H1 (cell line): Measurements from ENCODE around the gene PRSS3. TPM values are rescaled to one million over a fixed set of nuclear protein-coding genes. Genes with fewer than 3 reads are reported as not detected.
"Not testable (repeated sequence)": the region's sequence is repeated elsewhere in the genome, so short reads cannot be mapped to it uniquely, and the experiment has no call there.

ENCODE experiments used
- CTCF ChIA-PET: fragments of 300-600 bp; sonication (Branson Sonifier 250); formaldehyde crosslinking; loops from one replicate; lab custom pipeline; 2021; ENCODE audit not compliant: partially characterized antibody; lab: Charles Lee
- POLR2A ChIA-PET: fragments of 300-600 bp; sonication (Branson Sonifier 250); formaldehyde crosslinking; loops from one replicate; lab custom pipeline; 2021; ENCODE audit warnings: inconsistent platforms; ENCODE audit not compliant: partially characterized antibody; lab: Charles Lee
- DNase-seq, 2 experiments: peaks; one replicate each; pipeline versions ENCODE4 v3.0.0 to v3.0.0-alpha.2; 2010 to 2022; ENCODE audit warnings: low spot score in 2 of 2, low read depth in 1 of 2, mixed read lengths in 1 of 2
- FAIRE-seq: peaks from 2 replicates; lab custom pipeline; 2011; peaks lifted over from hg19 to GRCh38; lab: Jason Lieb, UNC
- H2AFZ ChIP-seq: 2 replicates; pipeline ENCODE4 v1.8.1; 2012; ENCODE audit warnings: low read length, inconsistent platforms
- H2AK5ac ChIP-seq: 2 replicates; pipeline ENCODE4 v1.6.1; 2013; ENCODE audit warnings: low read depth, low read length
- H2BK120ac ChIP-seq: replicated peaks from 2 replicates; pipeline ENCODE3; 2013; ENCODE audit warnings: low read depth, low read length, inconsistent platforms
- H2BK12ac ChIP-seq: 2 replicates; pipeline ENCODE4 v1.6.1; 2013; ENCODE audit warnings: low read depth, low read length
- H2BK15ac ChIP-seq: 2 replicates; pipeline ENCODE4 v1.6.1; 2013; ENCODE audit warnings: low read length
- H2BK20ac ChIP-seq: 2 replicates; pipeline ENCODE4 v1.6.1; 2013; ENCODE audit warnings: low read length
- H2BK5ac ChIP-seq: 2 replicates; pipeline ENCODE4 v1.6.1; 2013; ENCODE audit warnings: low read depth, low read length
- H3K14ac ChIP-seq: 2 replicates; pipeline ENCODE4 v1.6.1; 2013; ENCODE audit warnings: inconsistent platforms; ENCODE audit not compliant: insufficient read length
- H3K18ac ChIP-seq: 2 replicates; pipeline ENCODE4 v1.6.1; 2013; ENCODE audit warnings: low read length; ENCODE audit errors: extremely low read depth
- H3K23ac ChIP-seq: 2 replicates; pipeline ENCODE4 v1.6.1; 2013; ENCODE audit warnings: inconsistent platforms; ENCODE audit not compliant: insufficient read length
- H3K23me2 ChIP-seq: 2 replicates; pipeline ENCODE4 v1.6.1; 2013; ENCODE audit warnings: low read depth, low read length
- H3K27ac ChIP-seq: 2 replicates; pipeline ENCODE4 v1.6.1; 2011; ENCODE audit warnings: low read depth, low read length, inconsistent platforms
- H3K27me3 ChIP-seq, 4 experiments: replicated peaks in 1 of 4; 1 replicate in 1 of 4; 2 replicates in 3 of 4; pipeline versions ENCODE4 v1.6.1 to v1.8.1; 2011 to 2013; ENCODE audit warnings: low read length in 3 of 4, mild to moderate bottlenecking in 3 of 4, inconsistent platforms in 2 of 4, mixed read lengths in 2 of 4, moderate library complexity in 1 of 4; ENCODE audit not compliant: control insufficient read depth in 3 of 4, insufficient read depth in 3 of 4; ENCODE audit errors: extremely low read depth in 1 of 4
- H3K36me3 ChIP-seq, 4 experiments: 2 replicates each; pipeline versions ENCODE4 v1.6.1 to v1.8.1; 2011 to 2013; ENCODE audit warnings: mild to moderate bottlenecking in 4 of 4, low read length in 3 of 4, moderate library complexity in 2 of 4, control low read depth in 1 of 4, inconsistent platforms in 1 of 4; ENCODE audit not compliant: insufficient read depth in 4 of 4, control insufficient read depth in 2 of 4
- H3K4ac ChIP-seq: replicated peaks from 2 replicates; pipeline ENCODE3; 2013; ENCODE audit warnings: low read length, low read depth, mixed read lengths, inconsistent platforms; ENCODE audit not compliant: insufficient read length
- H3K4me1 ChIP-seq, 4 experiments: replicated peaks in 1 of 4; 1 replicate in 1 of 4; 2 replicates in 3 of 4; pipeline versions ENCODE4 v1.6.1 to v1.8.1; 2011 to 2013; ENCODE audit warnings: low read length in 3 of 4, inconsistent platforms in 2 of 4, mixed read lengths in 1 of 4; ENCODE audit not compliant: insufficient read depth in 4 of 4, control insufficient read depth in 3 of 4
- H3K4me2 ChIP-seq, 2 experiments: 2 replicates each; pipeline versions ENCODE4 v1.6.1 to v1.8.1; 2011 to 2013; ENCODE audit warnings: low read depth in 2 of 2, low read length in 2 of 2, control low read depth in 1 of 2, inconsistent platforms in 1 of 2, mild to moderate bottlenecking in 1 of 2; ENCODE audit not compliant: insufficient read depth in 1 of 2
- H3K4me3 ChIP-seq, 4 experiments: fragments of 200-600, 300-600 bp in 1 of 4; sonication (generic), shearing (Covaris generic), sonication (Bioruptor Twin) in 1 of 4; 2 replicates each; pipeline versions ENCODE4 v1.5.1 to v1.8.1; 2011 to 2016; ENCODE audit warnings: low read length in 4 of 4, low read depth in 3 of 4, control low read depth in 2 of 4, inconsistent platforms in 2 of 4, mild to moderate bottlenecking in 2 of 4, mixed read lengths in 1 of 4, moderate library complexity in 1 of 4; ENCODE audit not compliant: insufficient read depth in 2 of 4; ENCODE audit errors: extremely low read depth in 1 of 4
- H3K56ac ChIP-seq: replicated peaks from 2 replicates; pipeline ENCODE3; 2013; ENCODE audit warnings: low read depth, mild to moderate bottlenecking, mixed read lengths, low read length, inconsistent platforms; ENCODE audit not compliant: insufficient read length
- H3K79me1 ChIP-seq: 2 replicates; pipeline ENCODE4 v1.6.1; 2013; ENCODE audit warnings: low read depth, low read length, control low read depth
- H3K79me2 ChIP-seq, 2 experiments: 2 replicates each; pipeline versions ENCODE4 v1.6.1 to v1.8.1; 2012 to 2013; ENCODE audit warnings: low read length in 2 of 2, mild to moderate bottlenecking in 2 of 2, inconsistent platforms in 1 of 2; ENCODE audit not compliant: insufficient read depth in 2 of 2, control insufficient read depth in 1 of 2
- H3K9ac ChIP-seq, 4 experiments: replicated peaks in 1 of 4; 1 replicate in 1 of 4; 2 replicates in 3 of 4; pipeline versions ENCODE4 v1.6.1 to v1.8.1; 2011 to 2013; ENCODE audit warnings: low read depth in 3 of 4, low read length in 3 of 4, control low read depth in 2 of 4, mild to moderate bottlenecking in 2 of 4, moderate library complexity in 2 of 4, inconsistent platforms in 1 of 4; ENCODE audit errors: extremely low read depth in 1 of 4
- H3K9me3 ChIP-seq, 2 experiments: 2 replicates each; pipeline versions ENCODE4 v1.6.1 to v1.8.1; 2012 to 2013; ENCODE audit warnings: mild to moderate bottlenecking in 2 of 2, moderate library complexity in 2 of 2, control low read depth in 1 of 2, inconsistent platforms in 1 of 2, low read depth in 1 of 2, low read length in 1 of 2, mixed read lengths in 1 of 2; ENCODE audit not compliant: insufficient read depth in 2 of 2
- H4K20me1 ChIP-seq, 2 experiments: replicated peaks in 1 of 2; 2 replicates each; pipeline versions ENCODE3 to v1.8.1; 2011 to 2013; ENCODE audit warnings: inconsistent platforms in 2 of 2, low read length in 2 of 2, mild to moderate bottlenecking in 1 of 2; ENCODE audit not compliant: insufficient read depth in 2 of 2, control insufficient read depth in 1 of 2
- H4K5ac ChIP-seq: 2 replicates; pipeline ENCODE4 v1.6.1; 2013; ENCODE audit warnings: low read length, low read depth, mixed read lengths, inconsistent platforms; ENCODE audit not compliant: insufficient read length
- H4K8ac ChIP-seq: 2 replicates; pipeline ENCODE4 v1.8.0; 2013; ENCODE audit warnings: mild to moderate bottlenecking, moderate library complexity, low read length, inconsistent platforms; ENCODE audit not compliant: insufficient read depth; ENCODE audit errors: extremely low read depth
- H4K91ac ChIP-seq: replicated peaks from 2 replicates; pipeline ENCODE3; 2013; ENCODE audit warnings: low read length, mixed read lengths, inconsistent platforms; ENCODE audit not compliant: insufficient read length
- SRF ChIP-seq: IDR thresholded peaks from 2 replicates; pipeline ENCODE4 v1.6.1; 2011; ENCODE audit warnings: mild to moderate bottlenecking, low read depth, low read length, moderate library complexity
- WGBS, 2 experiments: shearing (Covaris generic) in 1 of 2; methylation state at CpG; one replicate each; pipeline versions ENCODE4 v1.1.6 to v1.1.7; 2013 to 2015; ENCODE audit warnings: low lambda C conversion rate in 2 of 2, mixed read lengths in 2 of 2, inconsistent platforms in 1 of 2, low coverage in 1 of 2, missing lambda C conversion rate in 1 of 2; ENCODE audit not compliant: insufficient replicate concordance in 2 of 2, insufficient coverage in 1 of 2, insufficient read length in 1 of 2; ENCODE audit errors: extremely low coverage in 1 of 2, missing lambda C conversion rate in 1 of 2; 5-methylcytosine and 5-hydroxymethylcytosine counted together
- polyA plus RNA-seq, 7 experiments: library from polyadenylated mRNA; depleted of rRNA in 3 of 7; stranded (reverse) in 5 of 7; unstranded in 2 of 7; fragments of >200 nt in 5 of 7; fragments of 200-250 nt in 2 of 7; gene quantifications; 1 replicate in 5 of 7; 2 replicates in 1 of 7; 4 replicates in 1 of 7; pipeline versions ENCODE4 v1.2.1 to v1.2.3, GENCODE V29; 2011 to 2013; ENCODE audit warnings: missing spikeins in 2 of 7, mixed read lengths in 2 of 7
- total RNA-seq: library from RNA; stranded (reverse); fragmentation: NEBNext Ultra II Directional; extraction: Animal tissue kit (Norgen Biotek cat#: 25700); gene quantifications from 2 replicates; pipeline ENCODE4 v1.2.1, GENCODE V29; 2021
- TF ChIP-seq, protein P1 (sequence below): IDR thresholded peaks from 2 replicates; pipeline ENCODE4 v1.6.1; 2011; ENCODE audit warnings: low read length, improper control_type of control experiment

Gene PRSS3
- total and polyA plus RNA-seq, 2 of the 8 experiments (the other 6 are each of a cell fraction or from before 2014, with no cell fraction given), result 0.12 TPM; not detected in 1

DNA sequence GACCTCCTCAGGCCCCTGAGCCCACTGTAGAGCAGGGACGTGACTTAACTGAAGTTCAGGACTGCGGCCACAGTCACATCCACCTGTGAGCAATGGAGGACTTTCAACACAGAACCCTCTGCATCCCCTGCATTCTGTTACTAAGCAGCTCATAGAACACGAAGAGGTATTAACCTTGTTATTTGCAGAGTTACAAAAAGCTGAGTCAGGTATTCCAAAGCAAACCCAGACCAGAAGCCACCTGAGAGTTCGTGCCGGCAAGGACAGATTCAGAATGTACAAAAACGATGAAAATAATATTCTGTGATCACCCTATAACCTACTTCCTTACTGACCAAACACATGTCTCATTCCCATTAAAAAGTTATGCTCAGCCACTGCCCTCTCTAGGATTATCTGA is 33.0 kb upstream of the PRSS3 start (continued):
- TF ChIP-seq, protein P1, sequence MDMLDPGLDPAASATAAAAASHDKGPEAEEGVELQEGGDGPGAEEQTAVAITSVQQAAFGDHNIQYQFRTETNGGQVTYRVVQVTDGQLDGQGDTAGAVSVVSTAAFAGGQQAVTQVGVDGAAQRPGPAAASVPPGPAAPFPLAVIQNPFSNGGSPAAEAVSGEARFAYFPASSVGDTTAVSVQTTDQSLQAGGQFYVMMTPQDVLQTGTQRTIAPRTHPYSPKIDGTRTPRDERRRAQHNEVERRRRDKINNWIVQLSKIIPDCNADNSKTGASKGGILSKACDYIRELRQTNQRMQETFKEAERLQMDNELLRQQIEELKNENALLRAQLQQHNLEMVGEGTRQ, result no peak
- no peak for TF ChIP-seq SRF
- TF ChIP-seq, all 59 proteins: peak for 0

DNA sequence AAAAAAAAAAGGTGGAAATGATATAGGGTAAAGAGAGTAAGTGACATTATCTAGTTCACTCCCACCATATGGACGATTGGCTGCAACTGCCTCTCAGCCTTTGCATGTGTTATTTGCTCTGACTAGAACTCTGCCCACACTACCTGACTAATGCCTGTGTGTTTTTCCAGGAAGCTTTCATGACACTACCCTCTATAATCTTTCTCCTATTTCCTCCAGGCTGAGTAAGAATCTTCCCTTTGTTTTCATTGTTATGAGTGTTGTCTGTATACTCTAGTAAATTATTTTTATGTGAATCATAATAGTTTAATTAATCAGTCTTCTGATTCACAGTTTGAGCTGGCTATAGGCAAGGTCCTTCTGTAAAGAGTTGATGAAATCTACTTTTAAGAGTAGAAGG is 31.7 kb upstream of the PRSS3 start:
- FAIRE-seq, H4K8ac ChIP-seq, POLR2A ChIA-PET: not testable (repeated sequence)

More for the DNA sequence above, 31.7 kb upstream of the PRSS3 start:
- H2BK20ac ChIP-seq, H3K14ac ChIP-seq, H2AK5ac ChIP-seq, H4K91ac ChIP-seq, H2BK5ac ChIP-seq, H4K5ac ChIP-seq, H2BK15ac ChIP-seq, H3K9me3 ChIP-seq, H3K23ac ChIP-seq, H3K27ac ChIP-seq, H3K36me3 ChIP-seq, H3K4me1 ChIP-seq, H3K18ac ChIP-seq, H3K56ac ChIP-seq, H3K9ac ChIP-seq, H2BK120ac ChIP-seq, H3K4ac ChIP-seq, H2BK12ac ChIP-seq, H3K4me3 ChIP-seq, H3K79me2 ChIP-seq, H4K20me1 ChIP-seq, H3K23me2 ChIP-seq, H3K4me2 ChIP-seq, H3K27me3 ChIP-seq, H3K79me1 ChIP-seq, DNase-seq, H2AFZ ChIP-seq: not testable (repeated sequence)
- CTCF ChIA-PET, result interaction anchor here (2.5 kb wide), 1 partner anchor 26 kb away, joined by 7 read pairs; no protein-coding TSS in a partner anchor
- 100% methylated on average over 1 of the region's 1 CpG; no CpG with 5 or more reads in 1 of the 2 experiments for WGBS, 2 experiments
